ENCODE measurements around the gene CMKLR1.

Gene CMKLR1

GRCh38 chr12:108241986-108242703 is 97.0 kb downstream of the CMKLR1 start:
- no peak overlapping the region for H3K4me2 ChIP-seq (ENCODE audit: insufficient read depth, low read length)
- H3K9ac ChIP-seq (ENCODE audit: low read depth, low read length) = no peak overlapping the region
- H3K27me3 ChIP-seq (ENCODE audit: insufficient read depth, low read length, poor library complexity) = peaks cover 8% of the 10 kb centered on the region
- H2AFZ ChIP-seq (ENCODE audit: low read depth, low read length) = no peak overlapping the region
- DNase-seq (no peak), ATAC-seq (ENCODE audit: insufficient read depth, low read depth) (no peak)
- no peak for TF ChIP-seq CTCF (IDR thresholded peaks at IDR 0.05; ENCODE audit: borderline replicate concordance, extremely low read depth, low read length, poor library complexity, severe bottlenecking)
- no peak for TF ChIP-seq EZH2 (IDR thresholded peaks at IDR 0.05; ENCODE audit: borderline replicate concordance, low read depth, low read length, severe bottlenecking)
- no peaks in the 10 kb centered on the region for H3K9me3 ChIP-seq (ENCODE audit: insufficient read depth, low read length, severe bottlenecking)
- H4K20me1 ChIP-seq (ENCODE audit: insufficient read depth, low read length) = no peaks in the 10 kb centered on the region
- no peaks in the 10 kb centered on the region for H3K79me2 ChIP-seq (ENCODE audit: insufficient read depth, low read length)
- no peak overlapping the region for H3K27ac ChIP-seq (ENCODE audit: low read length)
- H3K4me1 ChIP-seq (ENCODE audit: insufficient read depth, low read length) = no peaks in the 10 kb centered on the region
- H3K4me3 ChIP-seq (ENCODE audit: low read depth in 1 of 2, low read length in 2 of 2) = no peak overlapping the region
- no peaks in the 10 kb centered on the region for H3K36me3 ChIP-seq (ENCODE audit: insufficient read depth, low read length)

- no peaks in the 10 kb centered on the region for H4K20me1 ChIP-seq (ENCODE audit: insufficient read depth, low read length)
Observed at GRCh38 chr12:108240928-108241327, 98.2 kb downstream of the CMKLR1 start.

GRCh38 chr12:108240027-108240785 is 98.9 kb downstream of the CMKLR1 start:
- H3K4me3 ChIP-seq (ENCODE audit: low read depth in 1 of 2, low read length in 2 of 2) = no peak overlapping the region
- H3K36me3 ChIP-seq (ENCODE audit: insufficient read depth, low read length) = no peaks in the 10 kb centered on the region
- no peak overlapping the region for H3K9ac ChIP-seq (ENCODE audit: low read depth, low read length)
- no peaks in the 10 kb centered on the region for H3K79me2 ChIP-seq (ENCODE audit: insufficient read depth, low read length)
- no peak for DNase-seq
- no peak for ATAC-seq (ENCODE audit: insufficient read depth, low read depth)
- no peaks in the 10 kb centered on the region for H4K20me1 ChIP-seq (ENCODE audit: insufficient read depth, low read length)
- H3K27me3 ChIP-seq (ENCODE audit: insufficient read depth, low read length, poor library complexity) = peaks cover 4% of the 10 kb centered on the region
- H3K9me3 ChIP-seq (ENCODE audit: insufficient read depth, low read length, severe bottlenecking) = no peaks in the 10 kb centered on the region
- H3K4me2 ChIP-seq (ENCODE audit: insufficient read depth, low read length) = no peak overlapping the region
- no peak overlapping the region for H2AFZ ChIP-seq (ENCODE audit: low read depth, low read length)
- TF ChIP-seq EZH2 (IDR thresholded peaks at IDR 0.05; ENCODE audit: borderline replicate concordance, low read depth, low read length, severe bottlenecking) (no peak), CTCF (IDR thresholded peaks at IDR 0.05; ENCODE audit: borderline replicate concordance, extremely low read depth, low read length, poor library complexity, severe bottlenecking) (no peak)
- H3K4me1 ChIP-seq (ENCODE audit: insufficient read depth, low read length) = no peaks in the 10 kb centered on the region
- no peak overlapping the region for H3K27ac ChIP-seq (ENCODE audit: low read length)

More at GRCh38 chr12:108240928-108241327, 98.2 kb downstream of the CMKLR1 start:
- no peak overlapping the region for H2AFZ ChIP-seq (ENCODE audit: low read depth, low read length)
- TF ChIP-seq CTCF (IDR thresholded peaks at IDR 0.05; ENCODE audit: borderline replicate concordance, extremely low read depth, low read length, poor library complexity, severe bottlenecking) (no peak), EZH2 (IDR thresholded peaks at IDR 0.05; ENCODE audit: borderline replicate concordance, low read depth, low read length, severe bottlenecking) (no peak)
- no peaks in the 10 kb centered on the region for H3K9me3 ChIP-seq (ENCODE audit: insufficient read depth, low read length, severe bottlenecking)
- no peaks in the 10 kb centered on the region for H3K4me1 ChIP-seq (ENCODE audit: insufficient read depth, low read length)
- peaks cover 4% of the 10 kb centered on the region for H3K27me3 ChIP-seq (ENCODE audit: insufficient read depth, low read length, poor library complexity)
- no peaks in the 10 kb centered on the region for H3K79me2 ChIP-seq (ENCODE audit: insufficient read depth, low read length)
- H3K9ac ChIP-seq (ENCODE audit: low read depth, low read length) = no peak overlapping the region
- H3K27ac ChIP-seq (ENCODE audit: low read length) = no peak overlapping the region
- H3K4me2 ChIP-seq (ENCODE audit: insufficient read depth, low read length) = no peak overlapping the region
- H3K36me3 ChIP-seq (ENCODE audit: insufficient read depth, low read length) = no peaks in the 10 kb centered on the region
- no peak overlapping the region for H3K4me3 ChIP-seq (ENCODE audit: low read depth in 1 of 2, low read length in 2 of 2)
- ATAC-seq (ENCODE audit: insufficient read depth, low read depth) = no peak
- no peak for DNase-seq

All from DND-41 (cell line).